RWPE2 (cell line): ENCODE data around the gene ARHGAP18.

Experiments
- ATAC-seq: fragments of 200-7000 bp; cut with Tn5 transposase; 3 replicates; pipeline ENCODE4 v1.9.1; 2021; ENCODE audit warnings: low read depth
- DNase-seq: peaks from one replicate; pipeline ENCODE4 v3.0.0-alpha.2; 2020; ENCODE audit warnings: low spot score
- H3K27ac ChIP-seq: fragments of 450-650 bp; 2 replicates; pipeline ENCODE4 v1.5.1; 2017; ENCODE audit warnings: mild to moderate bottlenecking; ENCODE audit not compliant: poor library complexity, severe bottlenecking
- H3K27me3 ChIP-seq: fragments of 250-450 bp; sonication (Bioruptor Pico); 2 replicates; pipeline ENCODE4 v1.5.1; 2021; ENCODE audit warnings: mild to moderate bottlenecking, moderate library complexity; ENCODE audit not compliant: insufficient read depth, poor library complexity, severe bottlenecking
- H3K36me3 ChIP-seq: fragments of 250-450 bp; sonication (Bioruptor Pico); 2 replicates; pipeline ENCODE4 v1.5.1; 2020; ENCODE audit warnings: low read depth, mild to moderate bottlenecking, moderate library complexity
- H3K4me1 ChIP-seq: fragments of 250-450 bp; sonication (Bioruptor Pico); 2 replicates; pipeline ENCODE4 v1.5.1; 2021; ENCODE audit warnings: mild to moderate bottlenecking, moderate library complexity; ENCODE audit not compliant: insufficient read depth, poor library complexity, severe bottlenecking
- H3K4me3 ChIP-seq: fragments of 250-450 bp; sonication (Bioruptor Pico); 2 replicates; pipeline ENCODE4 v1.5.1; 2021; ENCODE audit warnings: mild to moderate bottlenecking, moderate library complexity; ENCODE audit not compliant: severe bottlenecking
- H3K9me3 ChIP-seq: fragments of 250-450 bp; sonication (Bioruptor Pico); 2 replicates; pipeline ENCODE4 v1.5.1; 2021; ENCODE audit warnings: mild to moderate bottlenecking, moderate library complexity; ENCODE audit not compliant: severe bottlenecking
- CTCF ChIP-seq: fragments of 450-650 bp; IDR thresholded peaks from one replicate; pipeline ENCODE4 v1.5.1; 2017; ENCODE audit warnings: mild to moderate bottlenecking, moderate library complexity; ENCODE audit not compliant: poor library complexity, severe bottlenecking

Gene ARHGAP18

GRCh38 chr6:129605095-129605494, 104.9 kb downstream of the ARHGAP18 start:
- ATAC-seq = no peak
- peaks cover 55% of the 10 kb centered on the region for H3K36me3 ChIP-seq
- no peak for DNase-seq
- no peaks in the 10 kb centered on the region for H3K9me3 ChIP-seq
- H3K27me3 ChIP-seq = no peaks in the 10 kb centered on the region
- TF ChIP-seq CTCF = no peak
- H3K4me3 ChIP-seq = no peak overlapping the region
- no peaks in the 10 kb centered on the region for H3K4me1 ChIP-seq
- H3K27ac ChIP-seq = no peak overlapping the region

- ATAC-seq = no peak
- peaks cover 60% of the 10 kb centered on the region for H3K36me3 ChIP-seq
- DNase-seq = no peak
Observed at GRCh38 chr6:129604321-129604720, 105.7 kb downstream of the ARHGAP18 start.

GRCh38 chr6:129603741-129604140, 106.2 kb downstream of the ARHGAP18 start:
- no peak overlapping the region for H3K4me3 ChIP-seq
- no peaks in the 10 kb centered on the region for H3K27me3 ChIP-seq
- no peaks in the 10 kb centered on the region for H3K4me1 ChIP-seq
- TF ChIP-seq CTCF = no peak
- no peak overlapping the region for H3K27ac ChIP-seq
- no peaks in the 10 kb centered on the region for H3K9me3 ChIP-seq
- DNase-seq (no peak), ATAC-seq (no peak)
- H3K36me3 ChIP-seq = peaks cover 66% of the 10 kb centered on the region

More at GRCh38 chr6:129604321-129604720, 105.7 kb downstream of the ARHGAP18 start:
- no peak overlapping the region for H3K4me3 ChIP-seq
- no peaks in the 10 kb centered on the region for H3K27me3 ChIP-seq
- no peaks in the 10 kb centered on the region for H3K4me1 ChIP-seq
- no peaks in the 10 kb centered on the region for H3K9me3 ChIP-seq
- H3K27ac ChIP-seq = no peak overlapping the region
- TF ChIP-seq CTCF = no peak

DNA sequence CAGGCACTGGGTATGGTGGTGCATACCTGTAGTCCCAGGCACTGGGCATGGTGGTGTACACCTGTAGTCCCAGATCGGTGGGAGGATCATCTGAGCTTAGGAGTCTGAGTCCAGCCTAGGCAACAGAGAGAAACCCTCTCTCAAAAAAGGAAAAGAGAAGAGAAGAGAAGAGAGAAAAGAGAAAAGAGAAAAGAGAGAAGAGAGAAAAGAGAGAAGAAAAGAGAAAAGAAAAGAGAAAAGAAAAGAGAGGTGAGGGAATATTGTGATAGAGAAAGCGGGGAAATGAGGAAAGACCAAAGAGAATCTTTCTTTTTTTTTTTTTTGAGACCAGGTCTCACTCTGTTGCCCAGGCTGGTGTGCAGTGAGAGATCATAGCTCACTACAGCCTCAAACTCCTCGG, 108.7 kb downstream of the ARHGAP18 start:
- Histone ChIP-seq H3K4me3 (no peak overlapping the region), H3K27ac (no peak overlapping the region), H3K36me3 (peaks cover 68% of the 10 kb centered on the region), H3K27me3 (no peaks in the 10 kb centered on the region), H3K4me1 (peaks cover 5% of the 10 kb centered on the region), H3K9me3 (no peaks in the 10 kb centered on the region)
- ATAC-seq (no peak), DNase-seq (no peak)
- TF ChIP-seq CTCF = no peak

DNA sequence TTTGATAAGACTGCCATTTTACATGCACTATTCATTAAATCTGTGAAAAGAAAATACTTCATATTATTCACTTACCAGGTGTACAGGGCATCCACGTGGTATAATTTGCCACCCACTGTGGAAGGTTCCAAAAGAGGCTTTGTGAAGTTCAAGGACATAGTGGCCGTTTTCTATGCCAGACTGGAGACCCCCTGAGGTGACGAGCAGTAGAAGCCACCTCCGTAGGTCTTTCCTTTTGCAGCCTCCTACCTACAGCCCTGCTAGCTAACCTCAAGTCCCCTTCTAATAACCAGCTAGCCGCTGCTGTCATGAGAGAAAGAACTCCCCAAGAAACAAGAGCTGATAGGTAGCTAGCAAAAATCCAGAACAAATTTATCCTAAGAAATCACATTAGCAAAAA, 110.5 kb downstream of the ARHGAP18 start:
- no peak overlapping the region for H3K4me3 ChIP-seq

More for the DNA sequence above, 110.5 kb downstream of the ARHGAP18 start:
- Histone ChIP-seq H3K4me1 (peaks cover 7% of the 10 kb centered on the region), H3K36me3 (peaks cover 58% of the 10 kb centered on the region), H3K9me3 (no peaks in the 10 kb centered on the region), H3K27me3 (no peaks in the 10 kb centered on the region), H3K27ac (no peak overlapping the region)
- DNase-seq (no peak), ATAC-seq (no peak)
- TF ChIP-seq CTCF = no peak
